ENCODE measurements around the gene PHACTR2.

The PHACTR2 gene

DNA sequence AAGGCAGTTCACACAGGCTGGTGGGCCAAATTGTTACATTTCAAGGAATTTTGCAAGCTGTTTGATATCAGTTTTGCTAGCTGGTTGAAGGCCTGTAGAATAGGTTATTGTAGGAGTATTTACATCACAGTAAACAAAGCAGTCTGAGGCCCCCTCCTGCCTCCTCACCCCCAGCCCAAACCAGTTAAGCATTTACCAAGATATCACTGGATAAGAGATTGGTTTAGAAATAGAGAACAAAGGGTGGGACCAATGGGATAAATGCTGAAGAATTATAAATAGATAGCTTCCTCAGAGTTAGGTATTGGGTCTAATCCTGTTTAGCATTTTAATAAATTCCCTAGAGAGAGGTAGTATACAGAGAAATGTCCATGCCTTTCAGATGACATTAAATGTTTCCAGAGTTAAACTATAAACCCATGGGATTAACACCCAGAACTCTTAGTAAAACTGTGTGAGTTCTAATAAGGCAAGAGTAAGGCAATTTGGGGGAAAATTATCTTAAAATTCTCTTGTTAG lies 2.3 kb upstream of the PHACTR2 start:
- no peak for DNase-seq (ENCODE audit: low spot score)

DNA sequence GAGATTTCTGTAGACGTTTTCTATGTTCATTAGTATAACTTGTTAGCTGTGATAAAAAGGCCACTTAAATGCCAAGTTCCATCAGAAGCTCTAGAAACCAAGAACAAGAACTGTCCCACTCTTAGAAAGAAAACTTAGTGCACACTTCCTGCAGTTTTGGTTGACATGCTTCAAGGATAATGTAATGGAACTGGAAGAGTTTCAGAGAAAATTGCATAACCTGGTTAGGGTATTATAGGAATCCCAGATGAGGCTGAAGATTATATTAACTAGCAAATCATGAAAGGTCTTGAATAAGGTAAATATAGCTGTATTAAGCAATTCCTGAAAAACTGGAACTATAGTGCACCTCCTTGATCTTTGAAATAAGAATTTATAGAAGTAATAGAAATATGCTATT lies 1.8 kb upstream of the PHACTR2 start:
- no peak for DNase-seq (ENCODE audit: low spot score)

DNA sequence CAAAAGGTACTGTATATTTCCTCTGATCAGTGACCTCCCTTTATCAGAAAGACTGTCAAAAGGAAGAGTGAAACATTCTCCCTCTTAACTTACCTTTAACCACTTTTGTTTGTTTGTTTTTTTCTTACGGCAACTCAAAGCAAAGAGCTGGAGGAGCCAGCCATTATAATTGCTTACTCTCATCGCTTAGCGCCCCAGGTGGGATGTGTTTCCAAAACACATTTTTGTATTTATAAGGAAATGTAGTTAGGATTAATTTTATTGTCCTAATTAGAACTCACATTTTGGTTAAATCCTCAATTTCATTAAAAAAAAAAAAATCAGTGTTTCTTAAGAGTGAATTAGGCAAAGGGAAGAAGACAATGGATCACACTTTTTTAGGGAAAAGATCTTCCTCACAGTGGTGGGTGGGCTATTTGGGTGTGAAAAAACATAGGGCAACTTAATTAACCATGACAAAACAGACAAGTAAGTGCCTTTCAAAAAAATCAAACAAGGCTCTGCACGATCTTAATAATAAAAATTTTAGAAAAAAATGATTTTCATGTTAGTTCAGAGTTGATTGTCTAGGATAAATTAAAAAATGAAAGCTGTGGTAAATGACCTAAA lies 1.2 kb upstream of the PHACTR2 start:
- DNase-seq (ENCODE audit: low spot score): no peak

DNA sequence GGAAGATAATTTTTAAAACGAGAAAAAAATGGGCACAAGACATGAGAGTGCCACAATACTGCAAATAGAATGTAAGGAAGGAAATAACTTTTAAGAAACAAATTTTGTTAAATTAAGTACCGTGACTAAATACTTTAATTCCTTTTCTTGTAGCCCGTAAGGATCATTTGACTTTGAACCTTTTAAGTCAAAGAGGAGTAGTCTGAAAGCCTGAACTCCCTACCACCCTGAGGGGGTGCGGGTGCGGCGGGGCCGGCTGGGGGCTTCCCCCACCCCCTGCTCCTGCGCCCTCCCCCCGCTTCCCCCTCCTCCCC lies 231 bp upstream of the PHACTR2 start:
- no peak for DNase-seq (ENCODE audit: low spot score)

DNA sequence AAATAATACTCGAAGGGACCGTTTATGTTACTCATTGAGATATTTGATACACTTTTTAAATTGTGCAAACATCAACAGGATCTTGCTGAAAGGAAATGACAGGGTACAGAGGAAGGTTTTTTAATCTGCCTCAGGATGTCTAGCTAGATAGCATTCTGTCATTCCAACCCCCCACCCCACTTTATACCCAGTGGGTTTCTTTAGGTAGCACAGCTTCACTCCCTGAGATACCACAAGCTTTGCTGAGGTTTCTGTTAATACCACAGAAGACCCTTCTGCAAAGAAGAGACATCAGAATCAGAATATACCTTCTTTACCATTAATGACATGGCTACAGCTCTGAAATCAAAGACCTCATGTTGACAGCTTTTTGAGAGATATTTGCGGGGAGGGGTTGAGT lies 1.3 kb downstream of the PHACTR2 start:
- no peak for DNase-seq (ENCODE audit: low spot score)

DNA sequence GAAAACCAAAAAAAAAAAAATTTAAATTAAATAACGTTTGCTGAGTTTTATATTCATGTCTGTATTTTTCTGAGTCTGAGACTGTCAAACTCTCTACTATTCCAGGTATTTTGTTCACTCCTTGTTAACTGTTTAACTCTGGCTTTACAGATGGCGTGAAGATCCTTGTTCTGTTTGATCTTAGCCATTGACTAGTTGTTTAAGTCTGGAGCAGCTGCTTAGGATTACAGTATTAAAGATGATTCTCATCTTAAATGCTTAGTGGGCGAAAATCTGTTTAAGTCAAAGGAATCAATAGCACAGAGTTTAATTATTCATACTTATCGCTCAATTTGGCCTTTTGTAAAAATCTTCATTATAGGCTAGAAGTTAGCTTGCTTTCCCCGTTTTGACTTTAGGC lies 2.4 kb downstream of the PHACTR2 start:
- DNase-seq (ENCODE audit: low spot score): no peak

DNA sequence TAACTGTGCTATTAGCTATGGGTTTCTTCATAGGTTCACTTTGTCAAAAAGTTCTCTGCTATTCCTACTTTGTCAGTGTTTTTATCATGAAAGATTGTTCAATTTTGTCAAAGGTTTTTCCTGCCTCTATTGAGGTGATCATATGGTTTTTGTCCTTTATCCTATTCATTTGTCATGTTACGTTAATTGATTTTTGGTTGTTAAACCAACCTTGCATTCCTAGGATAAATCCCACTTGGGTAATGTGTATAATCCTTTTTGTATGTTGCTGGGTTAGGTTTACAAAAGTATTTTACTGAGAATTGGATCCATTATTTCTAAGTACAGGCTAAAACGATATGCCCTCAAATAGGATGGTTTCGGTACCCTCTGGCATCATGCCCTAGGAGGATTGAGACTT lies 5.0 kb downstream of the PHACTR2 start:
- no peak for DNase-seq (ENCODE audit: low spot score)

DNA sequence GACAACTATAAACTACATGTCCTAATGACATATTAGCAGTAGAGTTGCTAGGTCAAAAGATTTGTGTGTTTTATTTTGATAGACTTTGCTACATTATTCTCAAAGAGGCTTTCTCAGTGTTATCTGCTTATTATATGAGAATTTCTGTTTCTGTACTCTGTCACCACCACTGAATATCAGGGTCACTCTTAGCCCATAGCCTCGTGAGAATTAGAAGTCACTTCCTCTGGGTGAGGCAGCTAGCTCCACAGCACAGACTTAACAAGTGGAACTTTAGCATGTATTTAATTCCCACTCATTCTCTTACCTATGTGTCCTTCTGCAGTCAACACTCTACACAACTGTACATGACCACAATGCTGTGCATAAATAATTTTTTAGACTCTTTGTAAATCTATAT lies 6.7 kb downstream of the PHACTR2 start:
- no peak for DNase-seq (ENCODE audit: low spot score)

DNA sequence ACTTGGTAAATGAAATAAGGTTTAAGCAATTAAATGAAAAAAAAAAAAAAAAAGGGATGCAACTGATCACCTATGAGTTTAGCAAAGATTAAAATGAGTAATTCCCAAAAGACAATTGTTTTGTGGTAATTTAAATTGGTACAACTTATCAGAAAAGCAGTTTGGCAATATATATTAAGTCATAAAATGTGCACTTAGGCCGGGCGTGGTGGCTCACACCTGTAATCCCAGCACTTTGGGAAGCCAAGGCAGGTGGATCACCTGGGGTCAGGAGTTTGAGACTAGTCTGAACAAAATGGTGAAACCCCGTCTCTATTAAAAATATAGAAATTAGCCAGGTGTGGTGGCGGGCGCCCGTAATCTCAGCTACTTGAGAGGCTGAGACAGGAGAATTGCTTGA lies 7.9 kb downstream of the PHACTR2 start:
- DNase-seq (ENCODE audit: low spot score): no peak

DNA sequence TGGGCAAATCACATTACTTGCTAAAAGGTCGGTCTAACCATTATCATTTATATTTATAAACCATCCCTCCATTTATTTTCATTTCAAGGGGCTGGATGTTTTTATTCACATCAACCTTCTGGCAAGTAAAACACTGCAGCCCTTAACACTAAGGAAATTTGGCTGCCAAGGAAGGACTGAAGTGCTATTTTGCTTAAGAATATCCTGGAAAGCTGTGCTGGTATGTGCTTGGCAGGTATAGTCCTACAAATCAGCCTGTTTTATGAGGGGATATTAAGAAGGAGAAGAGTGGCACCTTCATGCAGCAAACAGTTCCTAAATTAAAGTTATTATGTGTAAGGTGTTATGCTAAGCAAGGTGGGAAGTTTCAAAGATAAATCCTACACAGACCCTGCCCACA lies 9.8 kb downstream of the PHACTR2 start:
- DNase-seq (ENCODE audit: low spot score): no peak

DNA sequence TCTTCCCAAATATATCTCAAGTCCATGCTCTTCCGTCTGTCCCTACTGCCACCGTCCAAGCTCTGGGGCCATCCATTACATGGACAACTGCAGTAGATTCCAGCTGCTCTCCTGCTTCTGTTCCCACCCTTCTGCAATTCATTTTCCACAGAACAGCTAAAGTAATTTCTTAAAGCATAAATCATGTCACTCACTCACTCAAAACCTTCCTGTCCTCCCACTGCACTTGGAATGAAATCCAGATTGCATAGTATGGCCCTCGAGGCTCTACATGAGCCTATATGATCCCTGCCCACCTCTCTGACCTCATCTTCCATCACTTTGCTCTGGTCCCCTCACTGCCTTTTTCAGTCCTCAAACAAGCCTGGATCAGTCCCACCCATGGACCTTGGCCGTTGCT lies 10.9 kb downstream of the PHACTR2 start:
- DNase-seq (ENCODE audit: low spot score): no peak

DNA sequence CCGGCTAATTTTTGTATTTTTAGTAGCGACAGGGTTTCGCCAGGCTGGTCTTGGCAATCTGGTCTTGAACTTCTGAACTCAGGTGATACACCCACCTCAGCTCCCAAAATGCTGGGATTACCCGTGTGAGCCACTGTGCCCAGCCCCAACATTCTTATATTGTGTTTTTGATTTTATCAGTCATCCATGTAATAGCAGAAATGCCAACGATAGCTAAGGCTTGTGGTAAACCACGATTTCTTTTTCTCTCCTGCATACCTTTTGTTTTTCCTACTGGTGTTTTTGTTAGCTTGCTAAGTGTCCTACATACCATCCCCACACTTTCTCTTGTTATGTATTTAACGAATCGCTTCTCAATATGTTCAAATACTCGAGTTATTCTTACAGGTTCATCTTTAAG lies 12.1 kb downstream of the PHACTR2 start:
- DNase-seq (ENCODE audit: low spot score): no peak

DNA sequence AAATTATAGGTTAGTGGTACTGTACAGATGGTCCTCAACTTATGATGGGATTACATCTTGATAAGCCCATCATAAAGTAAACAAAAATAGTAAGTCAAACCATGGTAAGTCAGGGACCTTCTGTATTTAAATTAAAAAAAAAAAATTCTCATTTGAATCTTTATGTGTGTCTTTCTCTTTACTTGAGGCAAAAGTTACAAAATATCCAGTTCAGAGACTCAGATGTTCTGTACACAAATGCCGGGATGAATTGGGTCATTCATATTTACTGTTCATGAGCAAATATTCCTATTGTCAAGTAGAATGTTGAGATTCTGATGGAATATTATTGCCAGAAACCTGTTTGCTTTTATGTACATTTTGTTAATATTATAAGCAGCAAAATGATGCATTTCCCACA lies 13.4 kb downstream of the PHACTR2 start:
- no peak for DNase-seq (ENCODE audit: low spot score)

DNA sequence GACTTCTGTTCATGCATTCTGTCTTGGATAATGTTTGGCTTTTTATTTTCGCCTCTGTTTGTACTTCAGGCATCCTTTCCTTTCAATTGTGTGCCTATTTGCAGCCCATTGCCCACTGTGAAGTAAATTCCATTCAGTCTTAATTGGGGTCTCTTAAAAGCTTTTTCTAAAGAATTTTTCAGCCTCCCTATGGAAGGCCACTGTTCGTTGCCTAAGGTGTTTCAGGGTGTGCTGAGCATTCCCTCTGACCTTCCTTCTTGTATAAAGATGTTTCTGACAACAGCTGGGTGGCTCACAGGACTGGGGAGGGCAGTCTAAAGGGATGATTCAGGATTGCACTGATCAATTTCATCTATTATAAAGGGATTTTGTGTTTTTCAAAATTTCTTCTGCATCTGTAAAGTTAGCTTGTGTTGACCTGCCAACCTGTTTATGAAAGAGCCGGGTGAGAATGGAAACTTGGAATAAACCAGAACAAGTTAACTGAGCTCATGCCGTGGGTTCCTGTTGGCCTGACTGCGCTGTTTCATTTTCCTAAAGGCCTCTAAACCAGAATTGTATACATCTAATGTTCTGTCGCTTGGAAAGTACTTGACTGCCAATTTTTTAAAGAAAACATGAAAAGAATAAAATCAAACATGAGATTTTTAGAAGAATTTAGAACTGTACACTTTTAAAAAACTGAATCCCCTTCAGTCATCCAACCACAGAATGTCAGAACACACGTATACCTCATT lies 14.3 kb downstream of the PHACTR2 start:
- DNase-seq (ENCODE audit: low spot score): no peak

DNA sequence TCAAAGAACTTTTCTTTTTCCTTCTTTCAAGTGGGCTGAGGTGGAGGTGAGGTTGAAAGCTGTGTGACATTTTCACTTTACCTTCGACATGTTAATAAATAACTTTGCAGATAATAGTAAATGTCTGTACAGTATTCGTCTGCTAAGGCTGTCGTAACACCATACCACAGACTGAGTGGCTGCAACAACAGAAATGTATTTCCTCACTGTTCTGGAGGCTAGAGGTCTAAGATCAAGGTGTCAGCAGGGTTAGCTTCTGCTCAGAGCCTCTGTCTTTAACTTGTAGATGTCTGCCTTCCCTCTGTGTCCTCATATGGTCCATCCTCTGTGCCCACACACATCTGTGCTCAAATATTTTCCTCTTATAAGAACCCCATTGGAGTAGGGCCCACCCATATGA lies 14.9 kb downstream of the PHACTR2 start:
- no peak for DNase-seq (ENCODE audit: low spot score)

DNA sequence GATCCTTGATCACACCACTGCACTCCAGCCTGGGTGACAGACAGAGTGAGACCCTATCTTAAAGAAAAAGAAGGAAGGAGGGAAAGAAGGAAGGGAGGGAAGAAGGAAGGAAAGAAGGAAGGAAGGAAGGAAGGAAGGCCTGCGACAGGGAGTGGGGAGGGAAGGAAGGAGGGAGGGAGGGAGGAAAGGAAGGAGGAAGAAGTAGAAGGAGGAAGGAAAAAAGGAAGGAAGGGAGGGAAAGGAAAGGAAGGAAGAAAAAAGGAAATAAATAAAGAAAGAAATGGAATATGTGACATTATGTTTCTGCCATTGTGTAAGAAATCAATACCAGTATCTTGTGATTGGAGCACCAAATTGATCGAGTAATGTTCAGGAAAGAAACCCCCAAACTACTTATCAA lies 16.2 kb downstream of the PHACTR2 start:
- no peak for DNase-seq (ENCODE audit: low spot score)

DNA sequence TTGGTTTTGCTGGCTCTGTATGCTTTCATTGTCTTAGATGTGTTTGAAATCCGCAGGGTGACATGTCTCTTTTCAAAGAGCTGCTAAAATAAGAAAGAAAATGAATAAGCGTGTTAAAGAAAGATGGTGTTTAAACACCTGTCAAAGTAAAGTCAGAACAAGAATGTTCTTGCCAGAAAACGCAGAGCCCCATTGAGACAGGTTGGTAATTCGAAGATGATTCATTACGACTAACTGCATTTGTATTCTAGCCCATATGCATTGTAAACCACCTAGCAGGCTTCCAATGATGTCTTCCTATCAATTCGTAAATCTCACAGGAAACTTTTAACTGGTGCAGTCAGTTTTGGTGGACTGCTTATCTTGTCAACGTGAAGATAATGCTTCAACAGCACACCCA lies 16.8 kb downstream of the PHACTR2 start:
- DNase-seq (ENCODE audit: low spot score): no peak

DNA sequence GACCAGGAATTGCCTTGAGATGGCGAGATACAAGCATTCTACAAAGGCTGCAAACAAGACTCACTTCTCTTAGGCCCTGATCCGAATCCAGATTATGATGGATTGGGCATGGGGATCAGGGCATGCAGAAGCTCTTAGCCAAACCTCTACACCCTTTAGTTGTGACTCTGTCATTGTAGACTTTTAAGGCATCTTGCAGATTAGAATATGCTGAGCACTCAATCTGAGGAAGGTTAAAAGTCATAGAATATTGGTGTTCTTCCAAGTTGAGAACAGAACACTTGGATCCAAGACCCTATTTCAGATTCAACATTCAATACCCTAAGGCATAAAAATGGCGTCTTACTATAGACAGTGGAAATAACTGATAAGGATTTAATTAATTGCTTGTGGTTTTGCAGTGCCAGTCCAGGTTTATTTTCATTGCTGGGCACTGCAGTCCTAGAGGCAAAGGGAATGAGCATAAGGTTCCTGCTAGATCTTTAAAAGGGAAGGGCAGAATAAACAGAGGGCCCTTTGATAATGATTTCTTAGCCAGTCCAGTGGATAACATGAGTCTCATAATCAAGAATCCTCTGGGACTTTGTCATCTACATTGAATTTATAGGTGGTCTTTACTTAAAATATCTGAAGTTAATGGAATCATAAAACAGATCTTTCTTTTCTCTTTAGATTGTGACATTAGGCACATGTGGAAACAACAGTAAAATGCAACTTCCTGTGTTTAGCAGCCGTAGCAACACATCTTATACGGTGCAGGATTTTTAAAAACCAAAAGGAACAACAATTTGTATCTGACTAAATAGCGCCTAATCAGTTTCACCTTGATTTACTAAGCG lies 17.6 kb downstream of the PHACTR2 start:
- no peak for DNase-seq (ENCODE audit: low spot score)

DNA sequence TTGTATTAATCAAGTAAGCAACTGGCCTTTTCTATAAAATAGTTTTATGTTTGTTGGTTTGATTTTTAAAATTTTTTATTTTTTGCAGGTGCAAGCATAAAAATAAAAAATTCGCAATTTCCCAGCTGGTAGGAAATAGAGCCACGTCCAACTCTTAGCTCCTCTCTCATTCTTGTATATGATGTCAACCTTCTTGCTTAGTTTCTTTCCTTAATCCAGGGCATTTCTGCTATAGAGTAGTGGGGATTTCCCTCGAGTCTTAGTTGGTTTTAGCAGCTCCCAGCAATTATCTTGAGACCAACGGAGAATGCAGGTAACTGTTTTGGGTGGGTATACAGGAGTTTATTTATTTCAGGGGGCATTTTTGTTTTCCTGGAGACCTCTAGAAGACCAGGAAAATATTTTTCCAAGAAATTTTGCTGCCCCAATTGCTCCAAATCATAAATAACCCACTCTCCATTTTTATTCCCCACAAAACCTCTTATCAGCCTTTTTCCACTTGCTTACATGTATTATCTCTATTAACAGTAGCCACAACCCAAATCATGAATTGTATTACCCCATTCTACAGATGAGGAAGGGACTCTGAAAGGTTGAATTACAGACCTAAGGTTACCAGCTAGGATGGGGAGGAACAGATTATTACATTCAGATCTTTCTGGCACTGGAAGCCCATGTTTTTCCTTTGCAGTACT lies 18.4 kb downstream of the PHACTR2 start:
- no peak for DNase-seq (ENCODE audit: low spot score)

DNA sequence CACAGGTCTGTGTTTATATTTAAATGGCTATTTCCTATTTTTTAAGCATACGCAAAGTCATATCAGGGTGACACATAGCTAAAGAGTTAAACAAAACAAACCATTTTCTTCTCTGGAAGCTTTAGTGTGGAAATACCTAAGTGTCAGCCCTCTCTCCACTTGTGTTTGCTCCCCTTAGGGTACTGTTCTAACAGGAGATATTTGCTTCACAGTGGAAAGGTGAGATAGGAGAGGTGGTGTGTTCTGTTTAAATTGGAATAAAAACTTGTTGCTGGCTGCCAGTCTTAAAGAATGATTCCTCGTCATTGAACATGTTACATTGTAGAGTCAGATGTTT lies 18.9 kb downstream of the PHACTR2 start:
- DNase-seq (ENCODE audit: low spot score): no peak

DNA sequence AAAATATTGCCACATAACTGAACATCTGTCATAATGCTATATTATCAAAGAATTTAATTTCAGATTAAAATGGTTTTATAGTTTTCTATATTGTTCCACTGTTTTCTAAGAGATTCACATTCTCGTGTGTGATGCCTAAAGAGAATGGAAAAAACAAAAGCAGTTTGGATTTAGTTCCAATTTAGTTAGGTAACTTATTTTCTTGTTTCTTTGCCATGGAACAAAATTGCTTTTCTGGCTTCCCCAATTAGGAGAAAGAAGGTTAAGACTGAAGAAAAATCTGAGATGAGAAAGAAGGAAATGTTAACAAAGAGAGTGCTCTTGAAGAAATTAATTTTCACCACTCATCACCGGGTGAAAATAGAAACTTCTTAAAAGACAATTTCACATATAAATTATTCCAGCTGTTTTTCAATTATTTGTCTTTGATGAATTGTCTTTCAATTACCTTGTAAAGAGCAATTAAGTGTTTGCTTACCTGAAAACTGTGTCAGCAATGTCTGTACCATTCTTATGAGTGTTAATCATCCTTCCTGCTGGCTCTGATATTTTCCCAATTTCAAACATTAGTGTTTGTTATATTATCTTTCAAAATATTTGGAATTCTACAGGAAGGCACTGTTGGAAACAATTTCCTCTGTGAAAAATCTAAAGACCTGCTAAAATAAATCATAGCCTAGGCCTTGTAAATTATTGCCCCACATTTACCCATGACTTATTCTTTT lies 19.5 kb downstream of the PHACTR2 start:
- no peak for DNase-seq (ENCODE audit: low spot score)

DNA sequence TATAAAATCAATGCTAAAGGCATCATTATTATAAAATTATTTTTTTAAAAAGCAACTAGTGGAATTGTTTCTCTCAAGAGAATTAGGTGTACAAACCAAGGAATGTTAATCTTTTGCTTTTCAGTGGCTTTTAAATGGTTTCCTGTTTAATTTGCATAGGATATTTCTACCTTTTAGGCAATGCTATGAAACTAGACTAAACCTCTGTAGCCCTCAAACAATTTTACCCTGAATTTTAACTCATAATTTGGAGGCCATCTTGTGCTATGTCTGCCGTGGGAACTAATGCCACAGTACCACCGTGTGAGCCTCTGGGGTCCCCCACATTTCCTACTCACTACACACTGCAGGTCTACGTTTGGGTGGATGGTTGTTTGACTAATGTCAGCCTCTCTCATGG lies 20.6 kb downstream of the PHACTR2 start:
- no peak for DNase-seq (ENCODE audit: low spot score)
